NCI-H128 (cell line): ENCODE measurements around the gene RAB3IL1.
A peak's percentile ranks its signal among the peaks of the same experiment; 100 is the strongest.

Source experiments
- DNase-seq: peaks from one replicate; lab custom pipeline; 2025; ENCODE audit not compliant: unreplicated experiment; lab: John Stamatoyannopoulos, UW

Gene RAB3IL1

DNA sequence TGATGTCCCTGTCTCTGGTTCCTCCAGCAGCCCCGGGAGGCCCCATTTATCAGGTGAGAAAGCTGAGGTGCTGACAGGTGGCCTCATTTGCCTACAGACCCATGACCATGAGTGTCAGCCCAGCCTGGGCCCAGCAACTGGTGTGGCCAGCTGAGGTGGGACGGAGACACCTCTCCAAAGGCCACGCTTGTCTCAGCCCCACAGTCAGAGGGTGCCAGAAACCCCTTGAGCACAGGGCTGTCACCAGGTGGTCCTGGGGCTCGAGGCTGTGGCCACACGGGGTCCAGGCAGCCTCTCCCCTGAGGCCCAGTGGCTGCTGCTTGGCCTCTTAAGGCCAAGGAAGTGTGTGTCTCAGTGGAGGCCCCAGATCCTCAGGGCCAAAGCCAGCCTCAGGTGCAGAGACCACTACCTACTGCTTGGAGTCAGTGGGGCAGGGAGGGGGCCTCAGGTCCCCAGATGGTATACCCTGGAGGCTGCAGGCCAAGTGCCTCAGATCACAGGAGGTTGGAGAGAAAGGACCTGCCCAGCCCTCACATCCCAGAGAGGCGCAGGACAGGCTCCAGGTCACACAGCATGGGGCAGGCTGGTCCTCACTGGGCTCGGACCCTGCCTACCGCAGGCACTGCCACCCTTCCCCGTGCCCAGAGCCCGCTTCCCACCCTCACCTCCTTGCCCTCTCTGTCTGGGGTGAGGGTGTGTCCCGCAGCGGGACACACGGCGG lies 11.4 kb downstream of the RAB3IL1 start:
- no peak for DNase-seq

DNA sequence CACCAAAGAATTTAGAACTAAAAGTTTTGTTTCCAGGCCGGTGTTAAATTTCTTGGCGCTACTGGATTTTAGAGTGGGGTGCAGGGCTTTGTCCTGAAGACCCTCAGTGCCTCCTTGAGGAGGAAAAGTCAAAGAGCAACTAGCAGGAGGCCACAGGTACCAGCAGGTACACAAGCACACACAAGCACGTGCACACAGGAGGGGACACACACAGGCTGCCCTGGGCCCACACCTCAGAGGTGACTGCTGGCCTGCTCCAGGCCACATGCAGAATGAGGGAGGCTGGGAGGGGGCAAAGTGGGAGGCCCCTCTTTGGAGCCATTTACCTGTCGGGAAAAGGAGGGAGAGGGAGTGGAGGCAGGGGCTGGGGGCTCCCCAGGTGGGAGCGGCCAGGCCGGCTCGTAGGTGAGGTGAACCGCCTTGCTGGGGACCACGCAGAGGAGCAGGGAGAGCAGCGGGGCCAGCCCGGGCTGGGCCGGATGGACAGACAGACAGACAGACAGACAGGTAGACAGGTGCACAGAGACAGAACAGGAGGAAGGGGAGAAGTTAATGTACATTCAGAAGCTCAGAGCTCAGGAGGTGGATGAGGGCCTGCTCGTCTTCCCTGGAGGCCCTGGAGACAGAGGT lies 12.2 kb downstream of the RAB3IL1 start:
- DNase-seq, result no peak

- no peak for DNase-seq
These were observed 12.8 kb downstream of the RAB3IL1 start for GRCh38 chr11:61904539-61905048.

- DNase-seq, result no peak
These were observed 13.5 kb downstream of the RAB3IL1 start for GRCh38 chr11:61903845-61904244.

DNA sequence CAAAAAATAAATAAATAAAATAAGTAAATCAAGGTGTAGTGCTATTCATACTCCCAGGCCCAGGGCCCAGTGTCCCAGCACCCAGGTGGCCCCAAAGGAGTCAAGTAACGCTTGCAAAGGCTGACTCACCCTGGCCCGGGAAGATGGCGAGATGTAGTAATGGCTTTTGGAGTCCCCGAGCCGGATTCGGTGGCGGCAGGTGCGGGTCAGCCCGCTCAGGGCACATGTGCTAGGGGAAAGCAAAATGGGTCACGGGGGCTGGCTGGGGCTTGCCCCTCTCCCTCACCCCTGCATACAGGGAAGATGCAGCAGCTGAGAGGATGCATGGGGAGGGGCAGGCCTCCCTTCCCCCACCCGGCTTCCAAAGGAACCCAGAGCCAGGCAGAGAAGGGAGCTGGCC lies 15.1 kb downstream of the RAB3IL1 start:
- no peak for DNase-seq

DNA sequence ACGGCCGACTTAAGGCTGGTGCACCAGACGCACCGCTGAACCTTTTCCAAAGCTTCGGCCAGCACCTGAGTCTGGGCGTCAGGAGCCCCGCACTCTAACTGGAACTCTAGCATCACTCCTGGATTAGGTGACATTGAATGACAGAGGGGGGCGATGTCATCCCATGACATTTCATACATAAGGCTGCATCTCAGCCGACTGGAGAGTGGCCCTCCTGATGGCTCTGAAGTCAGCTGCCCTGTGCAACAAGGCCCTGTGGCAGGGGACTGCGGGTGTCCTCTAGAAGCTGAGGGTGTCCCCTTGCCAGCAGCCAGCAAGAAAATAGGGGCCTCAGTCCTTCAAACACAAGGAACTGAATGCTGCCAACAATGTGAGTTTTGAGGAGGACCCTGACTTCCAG lies 16.0 kb downstream of the RAB3IL1 start:
- DNase-seq, result no peak

DNA sequence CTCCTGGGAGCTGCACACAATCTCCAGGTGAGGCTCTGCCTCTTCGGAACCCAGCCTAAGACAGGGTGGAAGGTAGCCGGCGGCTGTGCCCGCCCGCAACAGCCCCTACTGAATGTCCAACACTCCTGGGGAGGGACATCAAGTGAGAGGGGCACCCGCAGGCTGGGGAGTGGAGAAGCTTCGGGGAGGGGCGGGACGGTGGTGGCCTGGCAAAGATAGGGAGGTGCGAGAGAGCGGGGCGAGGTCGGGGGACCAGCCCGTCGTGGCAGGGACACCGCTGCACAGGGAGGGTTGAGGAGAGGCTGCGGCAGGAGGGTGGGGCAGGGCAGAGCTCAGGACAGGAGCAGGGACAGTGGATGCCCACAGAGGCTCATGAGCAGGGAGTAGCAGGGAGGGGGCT lies 17.1 kb downstream of the RAB3IL1 start:
- no peak for DNase-seq

DNA sequence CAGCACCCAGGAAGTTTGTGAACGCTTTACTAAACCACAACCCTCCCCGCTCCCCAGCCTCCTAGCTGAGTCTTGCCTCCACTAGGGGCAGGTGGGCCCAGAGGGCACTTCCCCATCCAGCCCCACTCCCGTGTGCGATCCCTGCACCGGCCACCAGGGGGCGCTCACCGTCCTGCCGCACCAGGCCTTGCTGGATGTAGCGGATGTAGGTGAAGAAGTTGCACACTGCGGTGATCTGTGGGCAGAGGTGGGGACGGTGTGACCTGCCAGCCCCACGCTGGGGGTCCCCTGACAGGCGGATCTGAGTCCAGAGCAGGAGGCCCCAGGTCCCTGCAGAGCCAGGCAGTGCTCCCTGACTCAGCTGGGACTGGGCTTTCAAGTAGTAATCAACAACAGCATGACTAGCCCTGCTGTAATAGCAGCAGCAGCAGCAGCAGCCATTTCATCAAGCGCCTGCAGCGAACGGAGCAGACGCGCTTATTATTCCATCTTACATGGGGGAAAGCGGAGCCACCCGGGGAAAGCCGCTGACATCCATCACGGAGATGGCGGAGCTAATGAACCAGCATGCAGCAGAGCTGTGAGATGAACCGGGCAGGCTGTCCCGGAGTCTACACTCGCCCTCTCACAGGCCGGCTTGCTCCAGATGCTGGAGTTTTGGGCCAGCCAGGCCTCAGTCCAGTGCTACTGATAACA lies 18.1 kb downstream of the RAB3IL1 start:
- peak; percentile 34 for DNase-seq

- no peak for DNase-seq
These were observed 19.2 kb downstream of the RAB3IL1 start for GRCh38 chr11:61898247-61898582.

GRCh38 chr11:61897387-61898246 lies 19.7 kb downstream of the RAB3IL1 start:
- DNase-seq, result peak; percentile 22

DNA sequence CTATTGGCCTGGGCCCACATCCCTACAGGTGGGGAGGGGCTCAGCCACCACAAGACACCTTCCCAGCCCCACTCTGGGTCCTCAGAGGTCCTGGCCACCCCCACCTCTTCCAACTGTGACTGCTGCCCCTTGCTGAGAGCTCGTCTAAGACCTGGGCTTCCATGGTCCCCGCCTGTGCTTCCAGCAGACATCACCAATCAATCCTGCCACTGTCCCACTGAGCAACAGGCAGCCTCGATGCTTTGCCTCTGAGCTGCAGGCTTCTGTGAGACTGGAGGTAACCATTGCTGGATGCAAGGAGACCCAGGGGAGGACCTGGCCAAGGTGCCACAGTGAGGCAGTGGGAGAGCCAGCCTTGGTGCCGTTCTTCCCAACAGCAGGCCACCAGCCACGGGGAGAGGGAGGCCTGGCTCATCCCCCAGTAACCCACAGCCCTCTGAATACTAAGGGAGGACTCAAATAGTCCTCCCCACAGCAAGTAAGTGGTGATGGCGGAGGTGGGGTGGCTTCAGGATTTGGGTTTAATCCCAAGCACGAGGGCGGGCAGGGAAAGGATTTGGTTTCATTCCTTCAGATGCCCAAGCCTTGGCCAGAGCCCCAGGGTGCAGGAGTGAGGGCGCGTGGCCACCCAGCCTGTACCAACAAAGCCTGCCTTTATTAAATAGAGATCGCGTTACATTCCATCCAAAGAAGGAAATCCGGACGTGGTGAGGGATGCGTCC lies 20.5 kb downstream of the RAB3IL1 start:
- no peak for DNase-seq

DNA sequence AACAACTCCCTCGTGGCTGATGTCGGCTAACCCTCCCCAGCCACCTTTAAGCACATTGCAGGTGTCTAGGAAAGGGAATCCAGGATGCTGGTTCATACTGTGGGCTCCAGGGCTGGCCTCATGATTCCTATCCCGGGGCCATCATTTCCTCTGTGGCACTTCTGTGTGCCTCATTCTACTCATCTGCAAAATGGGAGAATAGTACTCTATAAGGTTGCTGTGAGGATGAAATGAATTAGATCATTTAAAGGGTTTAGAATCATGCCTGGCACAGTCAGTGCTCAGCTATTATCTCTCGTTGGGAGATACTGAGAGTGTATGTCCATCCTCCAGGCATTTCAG lies 21.7 kb downstream of the RAB3IL1 start:
- DNase-seq, result no peak

GRCh38 chr11:61895046-61895717 lies 22.2 kb downstream of the RAB3IL1 start:
- no peak for DNase-seq

- no peak for DNase-seq
These were observed 23.4 kb downstream of the RAB3IL1 start for GRCh38 chr11:61893981-61894380.

- DNase-seq, result no peak
These were observed 25.3 kb downstream of the RAB3IL1 start for GRCh38 chr11:61892085-61892370.

DNA sequence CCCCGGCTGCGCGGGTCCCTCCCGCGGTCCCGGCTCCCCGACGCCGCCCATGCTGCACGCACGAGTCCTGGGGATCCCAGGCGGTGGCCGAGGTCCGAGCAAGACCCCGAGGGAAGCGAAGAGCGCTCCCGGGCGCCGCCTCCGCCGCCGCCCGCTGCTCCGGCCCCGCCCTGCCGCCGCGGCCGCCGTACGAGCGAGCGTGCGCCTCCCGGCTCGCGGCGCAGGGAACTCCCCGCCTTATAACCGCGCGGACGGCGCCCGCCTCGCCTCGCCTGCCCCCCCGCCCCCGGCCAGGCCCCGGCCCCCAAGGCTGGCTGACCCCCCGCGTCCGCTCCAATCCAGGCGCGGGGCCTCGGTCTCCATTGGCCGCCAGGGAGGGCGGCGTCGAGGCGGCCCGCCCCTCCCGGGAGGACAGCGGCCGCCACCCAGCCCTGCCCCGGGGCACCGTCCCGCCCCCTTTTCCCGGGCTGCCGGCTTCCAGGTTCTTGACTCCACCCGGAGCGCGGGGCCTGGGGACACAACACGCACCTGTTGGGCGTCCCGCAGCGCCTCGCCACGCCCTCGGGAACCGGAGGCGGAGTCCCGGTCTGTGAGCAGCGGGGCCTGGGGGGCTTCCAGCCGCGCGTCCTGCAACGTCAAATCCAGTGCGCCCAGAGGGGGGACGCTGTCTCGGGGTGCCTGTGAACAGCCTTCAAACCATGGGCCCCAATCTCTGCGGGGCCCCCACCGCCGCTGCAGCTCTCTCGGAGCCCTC lies 25.9 kb downstream of the RAB3IL1 start, which contains the start of gene FADS3:
Gene FADS3 (minus strand): TSS at position 215 of the 754 bp plus-strand sequence. CDS start 164 bp downstream, at position 51.
- peak; percentile 62 for DNase-seq

DNA sequence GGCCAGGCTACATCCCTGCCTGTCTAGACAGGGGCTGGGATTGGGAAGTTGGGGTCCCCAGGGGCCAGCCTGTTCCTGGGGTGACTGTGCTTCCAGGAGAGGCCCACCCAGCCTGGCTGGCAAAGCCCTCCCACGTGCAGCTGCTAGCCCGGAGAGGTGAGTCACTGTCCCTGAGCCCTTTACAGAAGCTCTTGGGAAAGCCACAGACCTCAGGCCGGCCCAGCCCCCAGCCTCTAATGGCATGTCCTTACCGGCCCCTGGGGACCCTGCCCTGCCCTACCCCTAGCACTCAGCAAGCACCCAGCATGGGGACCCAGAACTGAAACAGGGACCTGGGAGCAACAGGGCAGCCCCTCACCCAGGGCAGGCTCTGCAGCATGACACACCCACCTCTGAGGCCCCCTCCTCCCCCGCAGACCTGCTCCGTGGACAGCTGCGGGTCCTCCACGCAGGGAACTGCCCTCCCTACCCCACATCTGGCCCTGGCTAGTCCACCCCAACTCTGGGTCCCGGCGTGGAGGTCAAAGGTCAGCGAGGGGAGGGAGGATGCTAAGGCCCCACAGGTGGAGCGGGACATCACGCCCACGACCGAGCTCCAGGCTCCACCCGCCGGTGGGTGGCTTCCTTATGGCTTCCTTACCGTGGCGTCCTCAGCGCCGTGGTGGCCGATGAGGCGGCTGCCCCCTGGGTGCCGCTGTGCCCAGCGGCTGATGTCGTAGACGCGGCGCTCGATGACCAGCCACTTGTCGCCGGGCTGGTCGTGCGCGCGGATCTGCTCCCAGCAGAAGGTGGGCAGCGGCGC lies 26.6 kb downstream of the RAB3IL1 start:
- no peak for DNase-seq

- no peak for DNase-seq
These were observed 27.5 kb downstream of the RAB3IL1 start for GRCh38 chr11:61889831-61890230.

- DNase-seq, result no peak
These were observed 28.8 kb downstream of the RAB3IL1 start for GRCh38 chr11:61888590-61888989.
